GM12878 (cell line): ENCODE data around the gene SORCS2. TPM values are rescaled to one million over a fixed set of nuclear protein-coding genes. Genes with fewer than 3 reads are reported as not detected.

Source experiments
- ATAC-seq: fragments of 200-7000 bp; cut with Tn5 transposase; 3 replicates; pipeline ENCODE4 v1.9.1; 2020; ENCODE audit warnings: mild to moderate bottlenecking, moderate library complexity
- BruUV-seq: library from RNA; stranded (reverse); fragments of 400-500 nt; replicated peaks from 2 replicates; lab custom pipeline; 2021; lab: Mats Ljungman, UMichigan
- CTCF ChIA-PET: fragments of 300-600 bp; sonication (Branson Sonifier 250); formaldehyde crosslinking; extraction: SDS; loops from one replicate; lab custom pipeline; 2021; ENCODE audit warnings: inconsistent platforms; lab: Yijun Ruan, JAX
- POLR2A ChIA-PET: fragments of 350-600 bp; formaldehyde crosslinking; extraction: SDS; loops from one replicate; lab custom pipeline; 2021; ENCODE audit warnings: inconsistent platforms; lab: Charles Lee
- RAD21 ChIA-PET: fragments of 300-600 bp; sonication (Branson Sonifier 250); formaldehyde crosslinking; loops from one replicate; lab custom pipeline; 2023; ENCODE audit warnings: antibody characterized with exemption; ENCODE audit not compliant: unreplicated experiment; lab: Charles Lee
- SMC1A ChIA-PET: fragments of 300-600 bp; sonication (Branson Sonifier 250); formaldehyde crosslinking; loops from one replicate; lab custom pipeline; 2023; ENCODE audit not compliant: unreplicated experiment, uncharacterized antibody; lab: Charles Lee
- DNase-seq: peaks from one replicate; pipeline ENCODE4 v3.0.0-alpha.2; 2011; ENCODE audit warnings: low read depth, low spot score
- FAIRE-seq: peaks from 3 replicates; lab custom pipeline; 2011; peaks lifted over from hg19 to GRCh38; lab: Jason Lieb, UNC
- H2AFZ ChIP-seq: 2 replicates; pipeline ENCODE4 v1.6.0; 2011; ENCODE audit warnings: low read depth, low read length, control low read depth; ENCODE audit not compliant: control insufficient read depth
- H3K27ac ChIP-seq: 2 replicates; pipeline ENCODE4 v1.5.1; 2011; ENCODE audit warnings: control low read depth; ENCODE audit not compliant: control insufficient read depth, insufficient read depth
- H3K27me3 ChIP-seq, 2 experiments: replicated peaks in 1 of 2; 2 replicates each; pipeline versions ENCODE4 v1.6.0 to v1.6.1; 2011; ENCODE audit warnings: low read length in 1 of 2; ENCODE audit not compliant: control insufficient read depth in 2 of 2, insufficient read depth in 2 of 2
- H3K36me3 ChIP-seq, 2 experiments: 2 replicates each; pipeline ENCODE4 v1.5.1; 2011; ENCODE audit warnings: low read length in 1 of 2; ENCODE audit not compliant: control insufficient read depth in 2 of 2, insufficient read depth in 2 of 2
- H3K4me1 ChIP-seq: 2 replicates; pipeline ENCODE4 v1.6.1; 2011; ENCODE audit warnings: mild to moderate bottlenecking, low read length, moderate library complexity, mixed read lengths; ENCODE audit not compliant: control insufficient read depth, insufficient read depth
- H3K4me2 ChIP-seq: 2 replicates; pipeline ENCODE4 v1.6.0; 2011; ENCODE audit warnings: control low read depth; ENCODE audit not compliant: control insufficient read depth, insufficient read depth
- H3K4me3 ChIP-seq: fragments of 200-600 bp; sonication (generic); 2 replicates; pipeline ENCODE4 v1.5.1; 2016
- H3K79me2 ChIP-seq: 2 replicates; pipeline ENCODE4 v1.6.0; 2011; ENCODE audit warnings: low read length; ENCODE audit not compliant: control insufficient read depth, insufficient read depth
- H3K9ac ChIP-seq: 2 replicates; pipeline ENCODE4 v1.8.0; 2011; ENCODE audit warnings: low read length, control low read depth, mixed read lengths; ENCODE audit not compliant: control insufficient read depth, insufficient read depth
- H3K9me3 ChIP-seq: replicated peaks from 3 replicates; pipeline ENCODE4 v1.5.1; 2011; ENCODE audit warnings: mild to moderate bottlenecking, low read length; ENCODE audit not compliant: control insufficient read depth, insufficient read depth
- H4K20me1 ChIP-seq: 2 replicates; pipeline ENCODE4 v1.6.0; 2011; ENCODE audit not compliant: control insufficient read depth, insufficient read depth
- CREB1 ChIP-seq: IDR thresholded peaks from 2 replicates; pipeline ENCODE4 v1.6.1; 2012; ENCODE audit warnings: low read depth, mild to moderate bottlenecking, inconsistent platforms
- EP300 ChIP-seq, 2 experiments: fragments of 150-350 bp in 1 of 2; IDR thresholded peaks; 2 replicates each; pipeline ENCODE4 v1.6.1; 2011 to 2012; ENCODE audit warnings: low read depth in 2 of 2, low read length in 2 of 2, borderline replicate concordance in 1 of 2, improper control_type of control experiment in 1 of 2, inconsistent platforms in 1 of 2; ENCODE audit not compliant: control insufficient read depth in 1 of 2
- ETV6 ChIP-seq, 2 experiments: fragments of 450-650 bp in 1 of 2; IDR thresholded peaks in 1 of 2; conservative IDR thresholded peaks in 1 of 2; 2 replicates each; pipeline ENCODE4 v1.6.1; 2014; ENCODE audit warnings: antibody characterized with exemption in 1 of 2, borderline replicate concordance in 1 of 2, low read depth in 1 of 2, mild to moderate bottlenecking in 1 of 2, moderate library complexity in 1 of 2
- POU2F2 ChIP-seq: IDR thresholded peaks from 3 replicates; pipeline ENCODE4 v1.6.1; 2011; ENCODE audit warnings: low read depth, mild to moderate bottlenecking, low read length, borderline replicate concordance
- RAD51 ChIP-seq: fragments of 450-650 bp; IDR thresholded peaks from 2 replicates; pipeline ENCODE4 v1.6.1; 2016; ENCODE audit warnings: moderate library complexity, mild to moderate bottlenecking, inconsistent platforms
- RCOR1 ChIP-seq: conservative IDR thresholded peaks from 2 replicates; pipeline ENCODE4 v1.6.1; 2012; ENCODE audit warnings: low read depth, low read length, improper control_type of control experiment
- RFX5 ChIP-seq: IDR thresholded peaks from 2 replicates; pipeline ENCODE4 v1.6.1; 2011; ENCODE audit warnings: low read depth, low read length, improper control_type of control experiment
- SREBF1 ChIP-seq: IDR thresholded peaks from 2 replicates; pipeline ENCODE4 v1.6.1; 2012; ENCODE audit warnings: mild to moderate bottlenecking, low read length
- SRF ChIP-seq, 2 experiments: IDR thresholded peaks; 2 replicates each; pipeline ENCODE4 v1.6.1; 2011; ENCODE audit warnings: low read depth in 2 of 2, low read length in 2 of 2, mild to moderate bottlenecking in 1 of 2, moderate library complexity in 1 of 2
- ZNF622 ChIP-seq: fragments of 450-650 bp; IDR thresholded peaks from 2 replicates; pipeline ENCODE4 v1.6.1; 2017; ENCODE audit warnings: mild to moderate bottlenecking, inconsistent platforms
- ZZZ3 ChIP-seq: IDR thresholded peaks from 2 replicates; pipeline ENCODE4 v1.6.1; 2011; ENCODE audit warnings: low read depth; ENCODE audit not compliant: control insufficient read depth, insufficient read length
- WGBS: methylation state at CpG from one replicate; pipeline ENCODE4 v1.1.6; 2016; ENCODE audit warnings: low lambda C conversion rate; ENCODE audit not compliant: insufficient replicate concordance, insufficient coverage; ENCODE audit errors: missing lambda C conversion rate; 5-methylcytosine and 5-hydroxymethylcytosine counted together
- in situ Hi-C: fragments of 300-500 bp; cut with MboI; formaldehyde crosslinking; loops from 9 replicates; pipeline ENCODE4 v1.14.3; 2018; ENCODE audit warnings: mixed read lengths
- intact Hi-C: fragments of 100-400 bp; cut with micrococcal nuclease; formaldehyde crosslinking; loops from one replicate; pipeline ENCODE4 v1.14.2; 2022; ENCODE audit not compliant: unreplicated experiment
- polyA plus RNA-seq, 11 experiments: library from polyadenylated mRNA; depleted of rRNA in 4 of 11; unstranded in 6 of 11; stranded (reverse) in 5 of 11; fragments of >200 nt; fragmentation: Nextera tagmentation in 4 of 11; fragmentation: Illumina TruSeq in 1 of 11; extraction: Ambion mirVana in 4 of 11; extraction: Trizol in 1 of 11; gene quantifications; 1 replicate in 1 of 11; 2 replicates in 10 of 11; pipeline versions ENCODE4 v1.2.1 to v1.2.3, GENCODE V29; 2011 to 2016; ENCODE audit warnings: inconsistent platforms in 2 of 11, missing spikeins in 2 of 11, low read depth in 1 of 11
- total RNA-seq, 4 experiments: library from RNA; depleted of rRNA in 3 of 4; stranded (reverse); fragments of >200 nt in 3 of 4; fragmentation: Illumina TruSeq in 1 of 4; extraction: Trizol in 1 of 4; gene quantifications; 2 replicates each; pipeline versions ENCODE4 v1.2.1 to v1.2.3, GENCODE V29; 2013 to 2021
- TF ChIP-seq, protein P1 (sequence below): fragments of 450-650 bp; IDR thresholded peaks from 2 replicates; pipeline ENCODE4 v1.6.1; 2017; ENCODE audit warnings: low read depth, mild to moderate bottlenecking, moderate library complexity
- TF ChIP-seq, protein P2 (sequence below): fragments of 450-650 bp; IDR thresholded peaks from 2 replicates; pipeline ENCODE4 v1.6.1; 2017; ENCODE audit warnings: mild to moderate bottlenecking, low read depth, inconsistent platforms; ENCODE audit not compliant: poor library complexity, severe bottlenecking
- TF ChIP-seq, protein P3 (sequence below): fragments of 450-650 bp; IDR thresholded peaks from 2 replicates; pipeline ENCODE4 v1.6.1; 2017; ENCODE audit warnings: mild to moderate bottlenecking, moderate library complexity

SORCS2 gene
- total and polyA plus RNA-seq, 10 of the 15 experiments (the other 5 are each of a cell fraction or from before 2014, with no cell fraction given): 0.01 to 0.15 (median 0.05) TPM; not detected in 5

DNA sequence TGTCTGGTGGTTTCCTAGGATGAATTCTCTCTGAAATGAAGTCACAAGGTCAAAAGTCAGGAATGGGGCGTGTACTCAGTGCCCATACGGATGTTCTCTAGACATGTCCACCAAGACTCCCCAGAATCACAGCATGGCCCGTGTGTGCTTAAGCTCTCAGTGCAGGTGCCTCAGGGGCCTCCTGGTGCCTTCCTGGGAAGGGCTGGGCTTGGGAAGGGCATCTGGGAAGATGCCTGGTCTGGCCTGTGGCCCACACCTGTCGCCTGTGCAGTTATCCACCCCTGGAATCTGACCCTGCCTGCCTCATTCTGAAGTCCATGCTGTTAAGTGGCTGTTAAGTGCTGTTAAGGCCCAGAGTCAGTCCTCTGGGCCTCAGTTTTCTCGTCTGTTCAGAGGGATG, 31.2 kb downstream of the SORCS2 start:
- TF ChIP-seq RAD51: no peak
- no peak for TF ChIP-seq POU2F2
- no peak for TF ChIP-seq RCOR1
- TF ChIP-seq, protein P1, sequence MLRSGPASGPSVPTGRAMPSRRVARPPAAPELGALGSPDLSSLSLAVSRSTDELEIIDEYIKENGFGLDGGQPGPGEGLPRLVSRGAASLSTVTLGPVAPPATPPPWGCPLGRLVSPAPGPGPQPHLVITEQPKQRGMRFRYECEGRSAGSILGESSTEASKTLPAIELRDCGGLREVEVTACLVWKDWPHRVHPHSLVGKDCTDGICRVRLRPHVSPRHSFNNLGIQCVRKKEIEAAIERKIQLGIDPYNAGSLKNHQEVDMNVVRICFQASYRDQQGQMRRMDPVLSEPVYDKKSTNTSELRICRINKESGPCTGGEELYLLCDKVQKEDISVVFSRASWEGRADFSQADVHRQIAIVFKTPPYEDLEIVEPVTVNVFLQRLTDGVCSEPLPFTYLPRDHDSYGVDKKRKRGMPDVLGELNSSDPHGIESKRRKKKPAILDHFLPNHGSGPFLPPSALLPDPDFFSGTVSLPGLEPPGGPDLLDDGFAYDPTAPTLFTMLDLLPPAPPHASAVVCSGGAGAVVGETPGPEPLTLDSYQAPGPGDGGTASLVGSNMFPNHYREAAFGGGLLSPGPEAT: no peak
- TF ChIP-seq SREBF1: no peak
- TF ChIP-seq CREB1: no peak
- no peak for TF ChIP-seq RFX5
- no peak for TF ChIP-seq EP300 (IDR thresholded peaks at IDR 0.05; ENCODE audit: borderline replicate concordance in 1 of 2, control insufficient read depth in 1 of 2, low read depth in 2 of 2, low read length in 2 of 2)
- TF ChIP-seq ETV6 (conservative IDR thresholded peaks at IDR 0.05 in 1 of 2, IDR thresholded peaks at IDR 0.05 in 1 of 2; ENCODE audit: borderline replicate concordance in 1 of 2, low read depth in 1 of 2): no peak
- TF ChIP-seq SRF (IDR thresholded peaks at IDR 0.05; ENCODE audit: low read depth in 2 of 2, low read length in 2 of 2): no peak
- TF ChIP-seq ZZZ3: no peak
- no peak for TF ChIP-seq ZNF622
- TF ChIP-seq, protein P2, sequence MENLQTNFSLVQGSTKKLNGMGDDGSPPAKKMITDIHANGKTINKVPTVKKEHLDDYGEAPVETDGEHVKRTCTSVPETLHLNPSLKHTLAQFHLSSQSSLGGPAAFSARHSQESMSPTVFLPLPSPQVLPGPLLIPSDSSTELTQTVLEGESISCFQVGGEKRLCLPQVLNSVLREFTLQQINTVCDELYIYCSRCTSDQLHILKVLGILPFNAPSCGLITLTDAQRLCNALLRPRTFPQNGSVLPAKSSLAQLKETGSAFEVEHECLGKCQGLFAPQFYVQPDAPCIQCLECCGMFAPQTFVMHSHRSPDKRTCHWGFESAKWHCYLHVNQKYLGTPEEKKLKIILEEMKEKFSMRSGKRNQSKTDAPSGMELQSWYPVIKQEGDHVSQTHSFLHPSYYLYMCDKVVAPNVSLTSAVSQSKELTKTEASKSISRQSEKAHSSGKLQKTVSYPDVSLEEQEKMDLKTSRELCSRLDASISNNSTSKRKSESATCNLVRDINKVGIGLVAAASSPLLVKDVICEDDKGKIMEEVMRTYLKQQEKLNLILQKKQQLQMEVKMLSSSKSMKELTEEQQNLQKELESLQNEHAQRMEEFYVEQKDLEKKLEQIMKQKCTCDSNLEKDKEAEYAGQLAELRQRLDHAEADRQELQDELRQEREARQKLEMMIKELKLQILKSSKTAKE: no peak
- TF ChIP-seq, protein P3, sequence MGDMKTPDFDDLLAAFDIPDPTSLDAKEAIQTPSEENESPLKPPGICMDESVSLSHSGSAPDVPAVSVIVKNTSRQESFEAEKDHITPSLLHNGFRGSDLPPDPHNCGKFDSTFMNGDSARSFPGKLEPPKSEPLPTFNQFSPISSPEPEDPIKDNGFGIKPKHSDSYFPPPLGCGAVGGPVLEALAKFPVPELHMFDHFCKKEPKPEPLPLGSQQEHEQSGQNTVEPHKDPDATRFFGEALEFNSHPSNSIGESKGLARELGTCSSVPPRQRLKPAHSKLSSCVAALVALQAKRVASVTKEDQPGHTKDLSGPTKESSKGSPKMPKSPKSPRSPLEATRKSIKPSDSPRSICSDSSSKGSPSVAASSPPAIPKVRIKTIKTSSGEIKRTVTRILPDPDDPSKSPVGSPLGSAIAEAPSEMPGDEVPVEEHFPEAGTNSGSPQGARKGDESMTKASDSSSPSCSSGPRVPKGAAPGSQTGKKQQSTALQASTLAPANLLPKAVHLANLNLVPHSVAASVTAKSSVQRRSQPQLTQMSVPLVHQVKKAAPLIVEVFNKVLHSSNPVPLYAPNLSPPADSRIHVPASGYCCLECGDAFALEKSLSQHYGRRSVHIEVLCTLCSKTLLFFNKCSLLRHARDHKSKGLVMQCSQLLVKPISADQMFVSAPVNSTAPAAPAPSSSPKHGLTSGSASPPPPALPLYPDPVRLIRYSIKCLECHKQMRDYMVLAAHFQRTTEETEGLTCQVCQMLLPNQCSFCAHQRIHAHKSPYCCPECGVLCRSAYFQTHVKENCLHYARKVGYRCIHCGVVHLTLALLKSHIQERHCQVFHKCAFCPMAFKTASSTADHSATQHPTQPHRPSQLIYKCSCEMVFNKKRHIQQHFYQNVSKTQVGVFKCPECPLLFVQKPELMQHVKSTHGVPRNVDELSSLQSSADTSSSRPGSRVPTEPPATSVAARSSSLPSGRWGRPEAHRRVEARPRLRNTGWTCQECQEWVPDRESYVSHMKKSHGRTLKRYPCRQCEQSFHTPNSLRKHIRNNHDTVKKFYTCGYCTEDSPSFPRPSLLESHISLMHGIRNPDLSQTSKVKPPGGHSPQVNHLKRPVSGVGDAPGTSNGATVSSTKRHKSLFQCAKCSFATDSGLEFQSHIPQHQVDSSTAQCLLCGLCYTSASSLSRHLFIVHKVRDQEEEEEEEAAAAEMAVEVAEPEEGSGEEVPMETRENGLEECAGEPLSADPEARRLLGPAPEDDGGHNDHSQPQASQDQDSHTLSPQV: no peak
- whole genome bisulfite sequencing: 0% methylated on average over 5 of the region's 5 CpGs
- Histone ChIP-seq H3K4me3 (no peak overlapping the region), H3K27me3 (peaks cover 0 to 3% of the 10 kb centered on the region in 2 experiments), H3K79me2 (no peaks in the 10 kb centered on the region), H3K9me3 (no peaks in the 10 kb centered on the region), H3K9ac (no peak overlapping the region), H4K20me1 (no peaks in the 10 kb centered on the region), H3K36me3 (no peaks in the 10 kb centered on the region), H3K4me2 (no peak overlapping the region), H3K27ac (no peak overlapping the region), H2AFZ (no peak overlapping the region), H3K4me1 (no peaks in the 10 kb centered on the region)
- ChIA-PET SMC1A (no interaction called here), RAD21 (no interaction called here), POLR2A (no interaction called here), CTCF (no interaction called here)
- ATAC-seq (no peak), DNase-seq (no peak), FAIRE-seq (no peak)
- in situ Hi-C loops (no loop called here), intact Hi-C loops (no loop called here)
- BruUV-seq: no TSS peak
